GM18520 (cell line): ENCODE measurements around the gene ATRNL1.
"Not testable (repeated sequence)": the region's sequence is repeated elsewhere in the genome, so short reads cannot be mapped to it uniquely, and the experiment has no call there.

Experiments used
- ATAC-seq: cut with Tn5 transposase; IDR thresholded peaks from one replicate; pipeline ENCODE4 v1.9.1; 2021; ENCODE audit not compliant: unreplicated experiment

ATRNL1 gene

DNA sequence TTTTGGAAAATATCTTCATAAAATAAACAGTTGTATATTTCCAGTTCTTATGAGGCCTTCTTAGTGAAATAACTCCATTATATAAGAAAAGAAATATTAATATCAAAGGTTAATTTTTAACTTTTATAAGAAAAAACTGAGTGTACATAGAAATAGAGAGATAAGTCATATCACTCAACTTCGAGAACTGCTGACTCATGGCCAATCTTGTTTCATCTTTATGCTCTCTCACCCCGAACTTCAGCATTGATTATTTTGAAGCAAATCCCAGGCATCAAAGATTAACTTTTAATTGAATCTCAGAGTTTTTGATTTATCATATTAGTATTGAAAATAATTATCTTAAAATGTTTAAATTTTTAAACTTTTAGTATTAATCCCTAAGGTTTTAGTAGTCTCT lies 652.8 kb downstream of the ATRNL1 start:
- ATAC-seq, result no peak

DNA sequence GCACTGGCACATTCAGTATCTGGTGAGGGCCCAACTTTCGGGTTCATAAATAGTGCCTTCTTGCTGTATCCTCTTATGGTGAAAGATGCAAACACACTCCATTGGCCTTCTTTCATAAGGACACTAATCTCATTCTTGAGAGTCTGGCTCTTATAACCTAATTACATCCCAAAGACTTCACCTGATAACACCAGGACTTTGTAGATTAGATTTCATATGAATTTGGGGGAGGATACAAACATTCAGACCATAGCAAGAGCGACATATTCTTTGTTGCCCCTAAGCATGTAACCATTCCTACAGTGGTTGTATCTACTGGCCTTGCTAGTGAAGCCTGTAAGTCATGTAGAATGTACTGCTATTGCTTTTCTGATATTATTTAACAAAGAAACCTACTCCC lies 654.6 kb downstream of the ATRNL1 start:
- no peak for ATAC-seq

DNA sequence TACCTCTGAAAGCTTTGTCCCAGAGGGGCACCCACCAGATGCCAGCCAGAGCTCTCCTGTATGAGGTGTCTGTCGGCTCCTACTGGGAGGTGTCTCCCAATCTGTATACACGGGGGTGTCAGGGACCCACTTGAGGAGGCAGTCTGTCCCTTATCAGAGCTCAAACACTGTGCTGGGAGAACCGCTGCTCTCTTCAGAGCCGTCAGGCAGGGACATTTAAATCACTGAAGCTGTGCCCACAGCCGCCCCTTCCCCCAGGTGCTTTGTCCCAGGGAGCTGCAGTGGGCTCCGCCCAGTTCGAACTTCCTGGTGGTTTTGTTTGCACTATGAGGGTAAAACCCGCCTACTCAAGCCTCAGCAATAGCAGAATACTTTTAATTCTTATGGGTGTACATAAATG lies 665.3 kb downstream of the ATRNL1 start:
- not testable (repeated sequence) for ATAC-seq

DNA sequence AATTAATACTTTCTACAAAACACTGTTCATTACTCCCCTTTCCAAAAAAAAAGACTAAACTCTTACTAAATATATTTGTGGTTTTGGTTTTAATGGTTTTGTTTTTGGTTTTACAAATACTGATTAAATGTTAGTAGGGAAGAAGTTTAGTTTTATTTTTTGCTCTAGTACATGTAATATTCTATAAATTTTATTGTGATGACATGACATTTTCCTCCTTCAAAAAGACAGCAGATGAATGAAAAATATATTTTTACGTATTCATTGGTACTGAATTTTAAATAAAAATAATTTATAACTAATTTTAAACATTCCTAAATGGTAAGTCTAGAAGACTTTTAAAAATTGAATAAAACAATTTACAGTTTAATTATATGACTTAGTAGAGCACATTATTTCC lies 667.0 kb downstream of the ATRNL1 start:
- no peak for ATAC-seq

DNA sequence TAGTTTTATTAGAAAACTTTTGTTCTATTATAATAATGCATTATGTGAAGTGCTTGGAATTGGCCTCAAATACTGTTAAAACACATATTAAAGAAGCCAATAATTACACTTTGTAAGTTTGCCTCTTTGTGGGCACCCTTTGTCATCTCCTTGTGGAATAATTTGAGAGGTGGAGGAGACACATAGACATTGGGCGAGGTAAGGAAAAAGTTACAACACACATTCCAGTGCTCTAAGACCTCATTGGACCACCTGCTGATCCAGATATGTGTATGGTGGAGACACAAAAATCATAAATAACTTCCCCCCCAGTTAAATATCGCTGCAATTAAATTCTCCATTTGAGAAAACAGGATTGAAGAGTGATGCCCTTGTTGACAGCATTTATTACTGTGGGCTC lies 668.0 kb downstream of the ATRNL1 start:
- no peak for ATAC-seq

DNA sequence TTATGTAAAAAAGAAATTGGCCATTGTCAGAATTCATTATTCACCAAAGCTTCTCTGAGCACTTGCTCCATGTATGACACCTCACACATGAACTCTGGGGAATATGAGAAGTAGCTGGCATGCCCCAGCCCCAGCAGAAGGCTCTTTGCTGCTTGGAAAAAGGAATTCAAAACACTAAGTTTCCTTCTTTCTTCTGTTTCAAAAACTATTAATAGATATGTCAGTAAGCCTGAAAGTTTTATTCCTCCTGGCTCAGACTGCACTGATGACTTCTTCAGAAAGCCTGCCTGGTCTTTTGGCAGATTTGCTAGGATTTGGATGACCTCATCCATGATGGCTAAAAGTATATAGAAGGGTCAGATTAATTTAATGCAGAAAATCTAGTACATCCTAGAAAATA lies 668.9 kb downstream of the ATRNL1 start:
- no peak for ATAC-seq

DNA sequence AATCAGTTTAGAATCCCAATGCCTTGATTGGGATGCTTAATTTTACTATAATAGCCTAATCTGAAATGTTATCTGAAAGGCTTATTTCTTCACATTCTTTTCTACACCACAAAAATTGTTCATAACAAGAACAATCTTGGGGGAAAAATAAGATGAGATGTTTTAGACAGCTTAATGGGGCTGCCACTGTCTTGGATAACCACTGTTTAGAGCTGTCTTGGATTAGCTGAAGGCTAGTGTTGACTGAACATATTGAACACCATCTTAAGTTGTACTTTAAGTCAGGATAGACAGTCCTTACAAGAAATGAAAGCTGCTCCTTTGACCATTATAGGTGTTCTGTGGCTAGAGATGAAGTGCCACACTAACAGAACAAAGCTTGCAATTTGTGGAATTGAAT lies 678.6 kb downstream of the ATRNL1 start:
- no peak for ATAC-seq

DNA sequence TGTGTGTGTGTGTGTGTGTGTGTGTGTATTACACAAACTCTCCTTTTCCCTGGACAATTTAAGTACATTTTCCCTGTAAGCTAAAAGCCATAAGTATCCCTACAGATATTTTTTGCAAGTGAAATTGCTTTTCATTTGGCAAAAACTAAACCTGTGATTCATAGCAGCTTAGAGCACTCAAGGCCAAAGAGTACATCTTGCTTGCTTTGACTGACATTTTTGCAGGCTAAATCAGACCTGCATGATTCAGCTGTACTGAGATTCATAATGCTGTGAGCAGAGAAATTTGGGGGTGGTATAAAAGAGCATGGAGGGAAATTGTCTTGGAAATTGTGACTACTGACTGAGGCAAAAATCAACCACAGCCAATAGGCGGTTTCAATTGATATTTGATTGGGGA lies 679.4 kb downstream of the ATRNL1 start:
- no peak for ATAC-seq

DNA sequence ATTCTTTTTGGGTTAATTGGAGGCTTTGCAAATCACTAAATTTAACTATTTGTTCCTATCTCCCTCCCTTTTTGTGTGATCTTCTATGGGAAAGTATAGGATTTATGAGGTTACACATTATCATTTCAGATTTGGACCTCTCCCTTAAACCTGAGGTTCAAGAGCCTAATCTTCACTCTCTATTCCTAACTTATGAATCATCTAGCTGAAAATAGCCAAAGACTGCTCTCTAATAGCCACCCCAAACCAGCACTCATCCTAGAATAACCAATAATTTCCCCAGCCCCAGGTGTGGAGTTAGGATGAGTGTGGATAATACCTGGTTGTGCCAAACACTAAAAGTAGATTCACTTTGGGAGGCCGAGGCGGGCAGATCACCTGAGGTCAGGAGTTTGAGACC lies 680.7 kb downstream of the ATRNL1 start:
- no peak for ATAC-seq

DNA sequence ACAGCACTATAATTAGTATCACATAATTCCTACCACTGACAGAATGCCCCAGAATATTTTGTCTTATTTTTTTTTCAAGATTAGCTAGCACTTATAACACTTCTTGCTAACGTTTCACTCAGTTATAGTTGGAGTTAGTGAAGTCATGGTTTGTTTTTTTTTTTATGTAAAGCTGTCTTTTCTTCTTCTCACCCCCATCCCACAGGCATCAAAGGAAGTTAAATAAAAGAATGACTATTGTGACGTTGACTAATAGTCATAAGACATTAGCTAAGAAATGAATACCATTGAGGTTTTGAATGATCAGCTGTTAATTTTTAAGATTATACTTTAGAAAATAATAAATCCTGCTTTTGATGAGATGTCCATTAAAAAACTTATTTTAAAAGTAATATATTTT lies 681.6 kb downstream of the ATRNL1 start:
- ATAC-seq, result no peak

DNA sequence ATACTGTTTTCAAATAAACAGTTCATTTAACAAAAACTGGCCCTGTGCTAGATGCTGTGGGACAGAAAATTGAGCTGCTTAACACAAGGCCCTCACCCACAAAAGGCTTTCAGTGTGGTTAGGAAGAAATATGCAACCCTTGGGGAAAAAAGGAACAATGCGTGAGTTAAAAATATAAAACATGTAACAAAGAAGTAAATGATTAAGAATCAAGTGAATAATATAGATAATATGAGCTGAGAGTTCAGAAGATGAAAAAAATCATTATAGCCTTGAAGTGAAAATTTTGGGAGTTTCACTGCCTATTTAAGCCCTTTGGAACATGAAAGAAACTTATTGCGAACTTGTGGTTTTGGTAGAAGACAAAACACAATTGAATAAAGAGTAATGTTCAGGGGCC lies 684.5 kb downstream of the ATRNL1 start:
- no peak for ATAC-seq

DNA sequence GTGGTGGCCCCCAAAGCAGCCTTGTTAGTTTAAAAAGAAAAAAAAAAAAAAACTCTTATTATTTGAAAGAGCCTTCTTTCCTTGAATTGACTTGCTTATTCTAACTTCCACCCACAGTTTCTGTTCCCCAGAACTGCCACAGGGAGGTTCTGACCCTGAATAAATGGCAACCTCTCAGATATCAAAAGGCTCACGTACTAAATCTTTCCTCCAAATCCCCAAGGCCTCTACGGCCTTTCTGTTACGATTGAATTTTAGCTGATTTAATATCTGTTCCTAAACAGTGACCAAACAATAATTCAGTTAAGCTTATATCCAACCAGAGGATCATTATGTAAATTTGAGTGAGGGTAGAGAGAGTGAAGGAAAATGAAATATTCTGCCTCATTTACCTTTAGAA lies 697.1 kb downstream of the ATRNL1 start:
- no peak for ATAC-seq

DNA sequence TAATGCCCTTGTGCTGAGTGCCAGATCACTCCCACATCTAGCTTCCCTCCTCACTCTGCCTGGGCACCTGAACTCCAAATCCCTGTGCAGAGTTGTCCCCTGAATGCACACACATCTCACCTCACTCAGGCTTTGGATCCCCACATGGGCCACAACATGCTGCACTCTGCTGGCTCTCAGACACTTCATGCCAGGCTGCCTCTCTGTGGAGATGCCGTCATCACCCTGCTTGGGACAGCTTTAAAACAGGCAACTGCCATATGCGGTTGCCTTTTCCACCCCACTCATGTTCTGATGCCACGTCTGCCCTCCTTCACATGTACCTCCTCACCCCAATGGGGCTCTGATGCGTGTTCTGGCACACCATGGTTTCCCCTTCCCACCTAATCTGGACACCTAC lies 702.8 kb downstream of the ATRNL1 start:
- ATAC-seq, result no peak

DNA sequence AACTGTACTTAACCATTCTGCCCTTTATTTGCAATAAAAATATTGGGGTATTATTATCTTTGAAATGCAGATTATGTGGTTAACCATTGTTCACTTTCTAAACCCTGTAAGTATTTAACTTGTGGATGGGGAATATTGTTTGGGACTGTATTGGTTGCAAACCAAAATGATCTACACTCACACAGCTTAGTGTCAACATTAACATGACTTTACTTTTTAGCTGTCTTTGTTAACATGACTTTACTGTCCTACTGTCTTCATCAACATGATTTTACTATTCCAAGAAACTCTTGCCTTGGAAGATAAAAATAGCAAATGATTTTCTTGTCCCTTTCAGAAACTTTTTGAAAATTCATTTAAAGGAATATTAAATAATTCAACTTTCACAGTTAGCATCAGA lies 708.3 kb downstream of the ATRNL1 start:
- ATAC-seq, result no peak

DNA sequence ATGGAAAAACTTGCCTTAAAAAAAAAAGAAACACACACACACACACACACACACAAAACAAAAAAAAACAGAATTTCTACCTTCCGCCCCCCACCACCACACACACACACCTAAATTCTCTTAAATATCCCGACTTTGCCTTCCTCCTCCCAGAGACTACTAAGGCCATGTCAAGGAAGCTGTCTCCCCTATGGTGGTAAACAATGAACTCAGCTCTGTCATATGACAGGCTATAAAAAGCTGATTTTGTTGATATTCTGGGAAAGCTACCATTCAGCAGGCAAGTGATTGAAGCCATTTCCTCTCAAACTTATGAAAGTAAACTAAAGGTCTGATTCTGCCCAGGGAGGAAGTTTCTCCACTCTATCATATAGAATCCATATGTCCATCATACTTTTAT lies 708.8 kb downstream of the ATRNL1 start:
- ATAC-seq, result no peak

DNA sequence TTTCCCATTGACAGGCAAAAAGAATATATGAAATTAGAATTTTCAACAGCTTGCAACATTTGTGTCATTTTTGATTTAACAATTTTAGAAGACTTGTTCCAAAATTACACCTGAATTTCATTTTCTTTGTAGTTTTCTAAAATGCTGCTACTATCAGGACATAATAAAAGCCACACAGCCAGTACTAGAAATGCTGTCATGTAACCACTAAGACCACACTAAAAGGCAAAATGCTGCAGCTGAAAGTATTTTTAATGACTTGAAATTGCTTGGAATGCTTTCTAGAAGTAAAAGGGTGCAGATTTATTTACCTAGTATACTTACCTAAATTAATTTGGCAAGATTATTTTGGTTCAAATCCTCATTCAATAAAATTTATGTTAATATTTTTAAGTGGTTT lies 709.7 kb downstream of the ATRNL1 start:
- ATAC-seq, result no peak

DNA sequence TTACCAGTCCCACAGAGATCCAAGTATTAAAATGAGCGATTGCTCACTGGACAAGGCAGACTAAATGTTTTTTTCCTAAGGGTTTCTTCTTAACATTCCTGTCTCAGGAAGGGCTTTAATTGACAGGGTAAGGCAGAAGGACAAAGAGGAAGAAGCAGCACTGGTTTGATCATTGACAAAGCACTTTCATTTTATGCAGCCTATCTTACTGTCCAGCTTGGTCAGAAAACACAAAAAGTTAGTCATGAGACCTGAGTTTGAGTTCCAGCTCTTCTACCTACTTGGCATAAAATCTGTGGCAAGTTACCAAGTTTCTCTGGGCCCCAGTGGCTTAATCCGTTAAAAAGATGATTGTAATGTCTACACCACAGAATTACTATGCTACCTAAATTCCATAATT lies 721.4 kb downstream of the ATRNL1 start:
- ATAC-seq, result no peak

DNA sequence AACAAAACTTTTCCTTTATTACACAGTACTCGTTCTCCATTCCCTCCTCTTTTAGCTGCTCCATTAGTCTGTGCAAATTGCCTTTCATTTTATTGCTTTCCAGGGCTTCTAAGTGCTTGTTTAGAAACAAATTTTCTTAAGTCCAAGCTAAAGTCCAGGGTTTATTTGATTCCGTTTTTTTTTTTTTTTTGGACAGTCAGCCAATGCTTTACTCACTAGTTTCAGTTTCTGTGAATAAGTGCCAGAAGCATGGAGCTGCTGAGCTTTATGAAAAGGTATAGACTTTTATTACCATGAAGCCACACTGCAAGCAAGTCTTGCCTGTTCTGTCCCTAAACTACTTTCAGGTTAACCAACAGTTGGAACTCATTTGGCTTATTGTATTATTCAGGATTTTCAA lies 724.8 kb downstream of the ATRNL1 start:
- ATAC-seq, result no peak

DNA sequence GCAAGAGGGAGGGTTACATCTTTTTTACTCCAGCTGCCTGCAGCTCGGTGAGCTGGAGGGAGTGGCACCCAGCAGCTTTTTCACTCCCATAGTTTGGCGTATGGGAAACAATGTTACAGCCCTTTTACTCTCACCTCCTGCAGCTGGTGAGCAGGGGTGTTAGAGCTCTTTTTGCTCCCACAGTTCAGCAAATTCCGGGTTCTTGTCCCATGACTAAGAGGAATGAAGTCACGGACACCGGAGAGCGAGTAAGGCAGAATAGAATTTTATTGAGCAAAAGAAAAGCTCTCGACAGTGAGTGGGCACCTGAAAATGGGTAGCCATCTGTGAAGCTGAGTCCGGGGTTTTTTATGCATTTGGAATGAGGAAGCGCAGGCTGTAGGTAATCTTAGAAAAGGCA lies 733.2 kb downstream of the ATRNL1 start:
- ATAC-seq, result no peak

DNA sequence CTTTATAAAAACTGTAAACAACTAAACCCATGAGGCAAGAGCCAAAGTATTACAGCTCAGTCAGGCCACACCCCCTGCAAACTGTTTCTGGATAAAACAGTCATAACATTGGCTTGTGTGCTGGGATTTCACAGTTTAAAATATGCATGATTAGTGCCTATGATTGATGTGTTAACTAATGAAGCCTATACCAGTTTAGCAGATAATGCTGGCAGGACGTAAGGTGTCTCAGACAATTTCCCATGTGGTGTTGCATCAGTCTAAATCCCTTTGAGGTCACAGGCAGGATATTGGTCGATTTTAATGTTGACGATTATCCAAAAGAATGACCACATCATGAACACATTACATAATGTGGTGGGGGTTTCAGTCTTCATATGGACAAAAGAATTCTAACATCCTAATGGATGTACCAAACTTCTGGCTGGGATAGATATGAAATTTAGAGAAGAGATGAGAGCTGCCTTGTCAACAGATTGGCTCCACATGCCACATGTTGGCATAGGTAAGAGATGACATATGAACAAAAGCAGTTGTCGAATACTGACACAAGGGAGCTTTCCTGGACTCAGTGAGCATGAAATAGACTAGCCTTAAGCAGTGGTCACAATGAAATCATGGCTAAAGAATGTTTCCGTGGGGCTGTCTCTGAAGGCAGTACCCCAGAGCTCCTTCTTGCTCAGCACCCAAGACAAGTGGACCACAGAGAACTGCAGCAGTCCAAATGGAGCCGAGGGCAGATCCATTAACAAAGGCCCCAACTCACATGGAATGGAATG lies 734.3 kb downstream of the ATRNL1 start:
- ATAC-seq, result no peak

DNA sequence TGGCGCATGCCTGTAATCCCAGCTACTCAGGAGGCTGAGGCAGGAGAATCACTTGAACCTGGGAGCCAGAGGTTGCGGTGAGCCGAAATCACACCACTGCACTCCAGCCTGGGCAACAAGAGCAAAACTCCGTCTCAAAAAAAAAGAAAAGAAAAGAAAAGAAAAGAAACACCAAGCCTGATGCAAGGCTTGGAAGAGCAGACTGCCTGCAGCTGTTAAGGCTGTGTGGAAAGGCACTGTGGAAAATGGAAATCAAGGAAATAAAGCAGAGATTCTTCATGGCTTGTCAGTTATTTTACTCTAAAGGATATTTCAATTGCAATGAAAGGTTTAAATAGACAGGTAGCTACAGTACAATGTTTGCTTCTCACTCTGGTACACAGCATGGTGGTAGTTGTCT lies 735.0 kb downstream of the ATRNL1 start:
- ATAC-seq, result not testable (repeated sequence)

DNA sequence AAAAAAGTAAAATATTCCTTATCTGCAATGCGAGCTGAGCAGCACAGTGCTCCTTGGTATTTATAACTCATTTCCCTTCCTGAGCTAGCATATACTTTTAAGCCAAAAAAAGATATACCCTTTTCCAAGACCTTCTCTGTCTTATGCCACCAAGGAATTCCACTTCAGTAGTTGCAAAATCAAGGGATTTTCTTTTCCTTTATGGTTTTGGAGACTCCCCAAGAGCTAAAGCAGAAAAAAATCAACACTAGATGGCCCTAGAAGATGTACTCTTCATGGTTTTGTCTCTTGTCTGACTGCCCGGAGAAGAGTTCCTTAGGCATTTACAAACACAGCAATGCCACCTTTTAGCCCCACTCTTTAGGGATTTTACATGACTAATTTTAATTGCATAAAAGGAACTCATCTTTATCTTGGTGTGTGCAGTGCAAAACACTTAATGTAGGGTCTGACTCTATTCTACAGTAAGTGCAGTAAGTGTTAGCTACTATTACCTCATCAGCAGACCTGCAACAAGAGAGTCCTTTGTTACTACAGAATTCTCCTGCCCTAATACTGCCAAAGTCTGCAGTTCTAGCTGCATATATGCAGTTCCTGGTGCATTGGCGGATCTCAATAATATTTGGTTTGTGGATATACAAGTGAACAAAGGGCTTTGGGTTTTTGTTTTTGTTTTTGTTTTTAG lies 736.5 kb downstream of the ATRNL1 start:
- ATAC-seq, result no peak
